H1 (cell line): ENCODE data around the gene CAMK2D. TPM values are rescaled to one million over a fixed set of nuclear protein-coding genes. Genes with fewer than 3 reads are reported as not detected.

Experiments
- KDM5A ChIP-seq: fragments of 200-600 bp; IDR thresholded peaks from 2 replicates; pipeline ENCODE4 v1.7.1; 2012; ENCODE audit warnings: mild to moderate bottlenecking, low read length, inconsistent platforms, mixed read lengths
- SIN3A ChIP-seq, 2 experiments: IDR thresholded peaks in 1 of 2; conservative IDR thresholded peaks in 1 of 2; 2 replicates each; pipeline ENCODE4 v1.6.1; 2011 to 2012; ENCODE audit warnings: low read length in 2 of 2, improper control_type of control experiment in 1 of 2, low read depth in 1 of 2, mild to moderate bottlenecking in 1 of 2
- polyA plus RNA-seq, 7 experiments: library from polyadenylated mRNA; depleted of rRNA in 3 of 7; stranded (reverse) in 5 of 7; unstranded in 2 of 7; fragments of >200 nt in 5 of 7; fragments of 200-250 nt in 2 of 7; gene quantifications; 1 replicate in 5 of 7; 2 replicates in 1 of 7; 4 replicates in 1 of 7; pipeline versions ENCODE4 v1.2.1 to v1.2.3, GENCODE V29; 2011 to 2013; ENCODE audit warnings: missing spikeins in 2 of 7, mixed read lengths in 2 of 7
- total RNA-seq: library from RNA; stranded (reverse); fragmentation: NEBNext Ultra II Directional; extraction: Animal tissue kit (Norgen Biotek cat#: 25700); gene quantifications from 2 replicates; pipeline ENCODE4 v1.2.1, GENCODE V29; 2021
- TF ChIP-seq, protein P1 (sequence below): fragments of 300-600 bp; sonication (generic); IDR thresholded peaks from 2 replicates; pipeline ENCODE4 v1.7.1; 2012; ENCODE audit warnings: low read length, moderate library complexity, mild to moderate bottlenecking, inconsistent platforms; ENCODE audit not compliant: insufficient replicate concordance

Gene CAMK2D
- total and polyA plus RNA-seq, 2 of the 8 experiments (the other 6 are each of a cell fraction or from before 2014, with no cell fraction given), result 3.2 to 7.0 TPM

DNA sequence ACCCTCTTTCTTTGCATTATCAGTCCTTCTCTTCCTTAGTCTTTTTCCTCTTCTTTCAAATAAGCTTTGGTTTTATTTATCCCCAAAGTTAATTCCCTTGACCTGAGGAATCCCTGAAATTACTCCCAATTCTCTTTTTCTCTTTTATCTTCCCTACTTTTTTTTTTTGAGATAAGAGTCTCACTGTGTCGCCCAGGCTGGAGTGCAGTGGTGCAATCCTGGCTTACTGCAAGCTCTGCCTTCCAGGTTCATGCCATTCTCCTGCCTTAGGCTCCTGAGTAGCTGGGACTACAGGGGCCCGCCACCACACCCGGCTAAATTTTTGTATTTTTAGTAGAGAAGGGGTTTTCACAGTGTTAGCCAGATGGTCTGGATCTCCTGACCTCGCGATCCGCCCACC is 17.8 kb downstream of the CAMK2D start (continued):
- TF ChIP-seq, protein P1, sequence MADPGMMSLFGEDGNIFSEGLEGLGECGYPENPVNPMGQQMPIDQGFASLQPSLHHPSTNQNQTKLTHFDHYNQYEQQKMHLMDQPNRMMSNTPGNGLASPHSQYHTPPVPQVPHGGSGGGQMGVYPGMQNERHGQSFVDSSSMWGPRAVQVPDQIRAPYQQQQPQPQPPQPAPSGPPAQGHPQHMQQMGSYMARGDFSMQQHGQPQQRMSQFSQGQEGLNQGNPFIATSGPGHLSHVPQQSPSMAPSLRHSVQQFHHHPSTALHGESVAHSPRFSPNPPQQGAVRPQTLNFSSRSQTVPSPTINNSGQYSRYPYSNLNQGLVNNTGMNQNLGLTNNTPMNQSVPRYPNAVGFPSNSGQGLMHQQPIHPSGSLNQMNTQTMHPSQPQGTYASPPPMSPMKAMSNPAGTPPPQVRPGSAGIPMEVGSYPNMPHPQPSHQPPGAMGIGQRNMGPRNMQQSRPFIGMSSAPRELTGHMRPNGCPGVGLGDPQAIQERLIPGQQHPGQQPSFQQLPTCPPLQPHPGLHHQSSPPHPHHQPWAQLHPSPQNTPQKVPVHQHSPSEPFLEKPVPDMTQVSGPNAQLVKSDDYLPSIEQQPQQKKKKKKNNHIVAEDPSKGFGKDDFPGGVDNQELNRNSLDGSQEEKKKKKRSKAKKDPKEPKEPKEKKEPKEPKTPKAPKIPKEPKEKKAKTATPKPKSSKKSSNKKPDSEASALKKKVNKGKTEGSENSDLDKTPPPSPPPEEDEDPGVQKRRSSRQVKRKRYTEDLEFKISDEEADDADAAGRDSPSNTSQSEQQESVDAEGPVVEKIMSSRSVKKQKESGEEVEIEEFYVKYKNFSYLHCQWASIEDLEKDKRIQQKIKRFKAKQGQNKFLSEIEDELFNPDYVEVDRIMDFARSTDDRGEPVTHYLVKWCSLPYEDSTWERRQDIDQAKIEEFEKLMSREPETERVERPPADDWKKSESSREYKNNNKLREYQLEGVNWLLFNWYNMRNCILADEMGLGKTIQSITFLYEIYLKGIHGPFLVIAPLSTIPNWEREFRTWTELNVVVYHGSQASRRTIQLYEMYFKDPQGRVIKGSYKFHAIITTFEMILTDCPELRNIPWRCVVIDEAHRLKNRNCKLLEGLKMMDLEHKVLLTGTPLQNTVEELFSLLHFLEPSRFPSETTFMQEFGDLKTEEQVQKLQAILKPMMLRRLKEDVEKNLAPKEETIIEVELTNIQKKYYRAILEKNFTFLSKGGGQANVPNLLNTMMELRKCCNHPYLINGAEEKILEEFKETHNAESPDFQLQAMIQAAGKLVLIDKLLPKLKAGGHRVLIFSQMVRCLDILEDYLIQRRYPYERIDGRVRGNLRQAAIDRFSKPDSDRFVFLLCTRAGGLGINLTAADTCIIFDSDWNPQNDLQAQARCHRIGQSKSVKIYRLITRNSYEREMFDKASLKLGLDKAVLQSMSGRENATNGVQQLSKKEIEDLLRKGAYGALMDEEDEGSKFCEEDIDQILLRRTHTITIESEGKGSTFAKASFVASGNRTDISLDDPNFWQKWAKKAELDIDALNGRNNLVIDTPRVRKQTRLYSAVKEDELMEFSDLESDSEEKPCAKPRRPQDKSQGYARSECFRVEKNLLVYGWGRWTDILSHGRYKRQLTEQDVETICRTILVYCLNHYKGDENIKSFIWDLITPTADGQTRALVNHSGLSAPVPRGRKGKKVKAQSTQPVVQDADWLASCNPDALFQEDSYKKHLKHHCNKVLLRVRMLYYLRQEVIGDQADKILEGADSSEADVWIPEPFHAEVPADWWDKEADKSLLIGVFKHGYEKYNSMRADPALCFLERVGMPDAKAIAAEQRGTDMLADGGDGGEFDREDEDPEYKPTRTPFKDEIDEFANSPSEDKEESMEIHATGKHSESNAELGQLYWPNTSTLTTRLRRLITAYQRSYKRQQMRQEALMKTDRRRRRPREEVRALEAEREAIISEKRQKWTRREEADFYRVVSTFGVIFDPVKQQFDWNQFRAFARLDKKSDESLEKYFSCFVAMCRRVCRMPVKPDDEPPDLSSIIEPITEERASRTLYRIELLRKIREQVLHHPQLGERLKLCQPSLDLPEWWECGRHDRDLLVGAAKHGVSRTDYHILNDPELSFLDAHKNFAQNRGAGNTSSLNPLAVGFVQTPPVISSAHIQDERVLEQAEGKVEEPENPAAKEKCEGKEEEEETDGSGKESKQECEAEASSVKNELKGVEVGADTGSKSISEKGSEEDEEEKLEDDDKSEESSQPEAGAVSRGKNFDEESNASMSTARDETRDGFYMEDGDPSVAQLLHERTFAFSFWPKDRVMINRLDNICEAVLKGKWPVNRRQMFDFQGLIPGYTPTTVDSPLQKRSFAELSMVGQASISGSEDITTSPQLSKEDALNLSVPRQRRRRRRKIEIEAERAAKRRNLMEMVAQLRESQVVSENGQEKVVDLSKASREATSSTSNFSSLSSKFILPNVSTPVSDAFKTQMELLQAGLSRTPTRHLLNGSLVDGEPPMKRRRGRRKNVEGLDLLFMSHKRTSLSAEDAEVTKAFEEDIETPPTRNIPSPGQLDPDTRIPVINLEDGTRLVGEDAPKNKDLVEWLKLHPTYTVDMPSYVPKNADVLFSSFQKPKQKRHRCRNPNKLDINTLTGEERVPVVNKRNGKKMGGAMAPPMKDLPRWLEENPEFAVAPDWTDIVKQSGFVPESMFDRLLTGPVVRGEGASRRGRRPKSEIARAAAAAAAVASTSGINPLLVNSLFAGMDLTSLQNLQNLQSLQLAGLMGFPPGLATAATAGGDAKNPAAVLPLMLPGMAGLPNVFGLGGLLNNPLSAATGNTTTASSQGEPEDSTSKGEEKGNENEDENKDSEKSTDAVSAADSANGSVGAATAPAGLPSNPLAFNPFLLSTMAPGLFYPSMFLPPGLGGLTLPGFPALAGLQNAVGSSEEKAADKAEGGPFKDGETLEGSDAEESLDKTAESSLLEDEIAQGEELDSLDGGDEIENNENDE, result no peak
- TF ChIP-seq KDM5A (no peak), SIN3A (conservative IDR thresholded peaks at IDR 0.05 in 1 of 2, IDR thresholded peaks at IDR 0.05 in 1 of 2; ENCODE audit: low read depth in 1 of 2, low read length in 2 of 2) (no peak)
